OCI-LY3 (cell line): ENCODE results near the gene SLCO2B1.

Experiments
- CTCF ChIP-seq: fragments of 200-600, 300-600 bp; sonication (generic); IDR thresholded peaks from 2 replicates; pipeline ENCODE4 v1.5.1; 2014; ENCODE audit warnings: antibody characterized with exemption, low read length, low read depth
- EZH2phosphoT487 ChIP-seq: fragments of 200-600 bp; shearing (Covaris generic); IDR thresholded peaks from 2 replicates; pipeline ENCODE4 v1.6.1; 2018; ENCODE audit warnings: antibody characterized with exemption, mixed run types, low read depth

GRCh38 chr11:75241906-75242644, 91.2 kb downstream of the SLCO2B1 start:
- TF ChIP-seq CTCF (no peak), EZH2phosphoT487 (no peak)
